Stomach smooth muscle (tissue), 2 donors: ENCODE data around the gene ARHGAP22.
"Not testable (repeated sequence)": the region's sequence is repeated elsewhere in the genome, so short reads cannot be mapped to it uniquely, and the experiment has no call there.

ENCODE experiments used
- H3K27ac ChIP-seq: one replicate; pipeline ENCODE4 v1.7.0; 2013; ENCODE audit warnings: mild to moderate bottlenecking, low read length, inconsistent platforms
- H3K27me3 ChIP-seq, 2 donors: one replicate each; pipeline ENCODE4 v1.7.0; 2013; ENCODE audit warnings: low read length in 2 of 2; ENCODE audit not compliant: insufficient read depth in 2 of 2, control insufficient read depth in 1 of 2
- H3K36me3 ChIP-seq, 2 donors: one replicate each; pipeline ENCODE4 v1.7.0; 2013; ENCODE audit warnings: low read length in 2 of 2; ENCODE audit not compliant: control insufficient read depth in 2 of 2, insufficient read depth in 2 of 2
- H3K4me1 ChIP-seq: one replicate; pipeline ENCODE4 v1.7.0; 2013; ENCODE audit warnings: low read length; ENCODE audit not compliant: control insufficient read depth, insufficient read depth
- H3K4me3 ChIP-seq, 2 donors: one replicate each; pipeline ENCODE4 v1.7.0; 2013; ENCODE audit warnings: low read length in 2 of 2
- H3K9ac ChIP-seq, 2 donors: one replicate each; pipeline ENCODE4 v1.7.0; 2013; ENCODE audit warnings: low read length in 2 of 2, mild to moderate bottlenecking in 1 of 2
- H3K9me3 ChIP-seq, 2 donors: one replicate each; pipeline ENCODE4 v1.7.0; 2013; ENCODE audit warnings: low read length in 2 of 2; ENCODE audit not compliant: control insufficient read depth in 2 of 2
- donor health status: healthy.
- donor health status: Pancreatic carcinoma.

Gene ARHGAP22

GRCh38 chr10:48604991-48605508 is at the start of gene ARHGAP22:
Gene ARHGAP22, minus strand, starts transcription at chr10:48605073. Its CDS starts 277 bp downstream, at chr10:48604796.
- Histone ChIP-seq H3K36me3 (no peaks in the 10 kb centered on the region), H3K4me1 (peaks cover 25% of the 10 kb centered on the region), H3K4me3 (peak within 1 kb of the TSS; percentile 27 to 71), H3K27me3 (peaks cover 13 to 16% of the 10 kb centered on the region in 2 donors), H3K9ac (peak within 1 kb of the TSS in 1 of 2 donors; percentile 28), H3K9me3 (no peaks in the 10 kb centered on the region), H3K27ac (no peak within 1 kb of the TSS)

GRCh38 chr10:48653944-48654698 is 49.2 kb upstream of the ARHGAP22 start:
- peaks cover 4 to 7% of the 10 kb centered on the region in 2 donors for H3K27me3 ChIP-seq
- H3K27ac ChIP-seq, result no peak overlapping the region
- no peak overlapping the region for H3K4me3 ChIP-seq
- no peaks in the 10 kb centered on the region for H3K36me3 ChIP-seq
- no peak overlapping the region for H3K9ac ChIP-seq
- H3K4me1 ChIP-seq, result peaks cover 15% of the 10 kb centered on the region
- H3K9me3 ChIP-seq, result no peaks in the 10 kb centered on the region

- peaks cover 4 to 5% of the 10 kb centered on the region in 2 donors for H3K27me3 ChIP-seq
- peaks cover 15% of the 10 kb centered on the region for H3K4me1 ChIP-seq
- H3K9ac ChIP-seq, result no peak overlapping the region
- no peaks in the 10 kb centered on the region for H3K36me3 ChIP-seq
- H3K27ac ChIP-seq, result no peak overlapping the region
- no peak overlapping the region for H3K4me3 ChIP-seq
- no peaks in the 10 kb centered on the region for H3K9me3 ChIP-seq
These were observed 48.5 kb upstream of the ARHGAP22 start for GRCh38 chr10:48653347-48653746.

DNA sequence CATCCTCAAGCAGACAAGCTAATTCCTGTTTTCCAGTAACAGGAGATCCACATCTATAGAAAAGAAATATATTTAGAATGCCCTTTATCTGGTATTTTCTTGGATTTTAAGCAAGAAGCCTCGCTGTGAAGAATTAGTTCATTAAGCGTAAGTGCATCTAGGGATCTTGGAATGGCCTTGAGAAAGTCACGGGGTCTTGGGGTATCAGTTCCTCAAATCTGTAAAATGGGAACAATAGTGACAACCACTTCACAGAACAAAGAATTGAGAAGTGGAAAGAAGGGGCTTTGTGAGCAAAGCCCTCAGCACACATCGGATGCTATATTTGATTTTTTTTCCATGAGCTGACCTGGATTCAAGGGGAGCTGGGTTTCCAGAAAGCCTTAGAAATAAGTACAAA is 47.5 kb upstream of the ARHGAP22 start:
- Histone ChIP-seq H3K9ac (no peak overlapping the region), H3K4me1 (peaks cover 15% of the 10 kb centered on the region), H3K9me3 (no peaks in the 10 kb centered on the region), H3K36me3 (no peaks in the 10 kb centered on the region), H3K27ac (no peak overlapping the region), H3K27me3 (peaks cover 4 to 5% of the 10 kb centered on the region in 2 donors), H3K4me3 (no peak overlapping the region)

DNA sequence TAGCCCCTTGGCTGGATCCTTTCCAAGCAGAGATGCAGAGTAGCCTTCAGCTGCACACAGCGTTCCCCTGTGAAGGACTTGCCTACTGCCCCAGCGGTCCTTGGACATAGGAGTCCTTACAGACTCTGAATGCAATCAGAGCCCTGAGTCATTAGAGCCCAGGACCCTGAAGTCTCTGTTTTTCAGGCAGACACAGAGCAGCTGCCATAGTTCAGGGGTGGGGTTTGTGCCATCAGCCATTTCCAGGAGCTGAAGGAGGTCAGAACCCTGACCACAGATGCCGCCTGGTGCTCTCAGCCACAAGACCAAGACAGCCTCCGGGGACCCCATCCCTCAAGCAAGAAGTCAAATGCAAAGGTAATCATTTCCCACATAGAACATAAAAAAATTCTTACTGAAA is 47.0 kb upstream of the ARHGAP22 start:
- Histone ChIP-seq H3K4me3 (no peak overlapping the region), H3K27ac (no peak overlapping the region), H3K9ac (no peak overlapping the region), H3K36me3 (no peaks in the 10 kb centered on the region), H3K9me3 (no peaks in the 10 kb centered on the region), H3K27me3 (peaks cover under 1 to 3% of the 10 kb centered on the region in 2 donors), H3K4me1 (peaks cover 13% of the 10 kb centered on the region)

GRCh38 chr10:48651293-48651692 is 46.4 kb upstream of the ARHGAP22 start:
- Histone ChIP-seq H3K4me3 (no peak overlapping the region), H3K27ac (no peak overlapping the region), H3K9me3 (no peaks in the 10 kb centered on the region), H3K27me3 (no peaks in the 10 kb centered on the region), H3K36me3 (no peaks in the 10 kb centered on the region), H3K9ac (no peak overlapping the region), H3K4me1 (peaks cover 8% of the 10 kb centered on the region)

DNA sequence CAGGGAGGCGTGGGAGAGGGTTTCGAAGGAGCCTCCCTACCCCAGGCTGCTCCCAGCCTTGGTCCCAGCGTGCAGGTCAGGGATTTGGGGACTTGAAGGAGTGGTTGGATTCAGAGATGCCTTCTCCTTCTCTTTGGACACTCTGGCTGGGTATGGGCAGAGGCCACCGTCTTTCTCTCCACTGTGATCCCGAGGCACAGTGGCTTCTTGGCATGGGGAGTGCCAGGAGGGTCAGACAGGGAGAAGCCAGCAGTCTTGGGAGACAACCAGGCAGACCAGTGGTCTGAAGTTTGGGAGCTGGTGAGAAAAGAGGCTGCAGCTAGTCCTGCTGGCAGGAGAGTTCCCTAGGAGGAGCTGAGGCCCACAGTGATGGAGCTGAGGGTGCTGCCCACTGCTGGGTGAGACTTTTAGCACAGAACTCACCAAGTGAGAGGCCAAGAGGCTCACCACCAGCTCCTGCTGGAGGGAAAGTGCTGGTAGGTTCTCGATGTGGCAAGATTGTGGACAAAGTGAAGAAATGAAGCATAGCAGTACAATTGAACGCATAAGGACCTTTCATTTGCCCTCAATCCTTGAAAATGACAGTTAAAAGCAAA is 44.6 kb upstream of the ARHGAP22 start:
- H3K27me3 ChIP-seq, result no peaks in the 10 kb centered on the region
- no peaks in the 10 kb centered on the region for H3K36me3 ChIP-seq
- H3K9me3 ChIP-seq, result no peaks in the 10 kb centered on the region
- no peak overlapping the region for H3K27ac ChIP-seq
- no peak overlapping the region for H3K9ac ChIP-seq
- H3K4me3 ChIP-seq, result no peak overlapping the region
- no peaks in the 10 kb centered on the region for H3K4me1 ChIP-seq

GRCh38 chr10:48648172-48648942 is 43.5 kb upstream of the ARHGAP22 start:
- Histone ChIP-seq H3K27me3 (no peaks in the 10 kb centered on the region), H3K9me3 (no peaks in the 10 kb centered on the region), H3K9ac (no peak overlapping the region), H3K4me3 (no peak overlapping the region), H3K4me1 (no peaks in the 10 kb centered on the region), H3K27ac (no peak overlapping the region), H3K36me3 (no peaks in the 10 kb centered on the region)

DNA sequence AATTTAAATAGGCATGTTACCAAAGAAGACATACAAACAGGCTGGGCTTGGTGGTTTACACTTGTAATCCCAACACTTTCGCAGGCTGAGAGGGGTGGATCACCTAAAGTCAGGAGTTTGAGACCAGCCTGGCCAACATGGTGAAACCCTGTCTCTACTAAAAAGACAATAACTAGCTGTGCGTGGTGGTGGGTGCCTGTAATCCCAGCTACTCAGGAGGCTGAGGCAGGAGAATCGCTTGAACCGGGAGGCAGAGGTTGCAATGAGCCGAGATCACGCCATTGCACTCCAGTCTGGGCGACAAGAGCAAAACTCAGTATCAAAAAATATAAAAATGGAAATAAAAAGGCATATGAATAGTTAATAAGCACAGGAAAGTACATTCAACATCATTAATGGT is 42.2 kb upstream of the ARHGAP22 start:
- H3K27me3 ChIP-seq, H3K4me3 ChIP-seq, H3K27ac ChIP-seq, H3K9me3 ChIP-seq, H3K4me1 ChIP-seq, H3K36me3 ChIP-seq, H3K9ac ChIP-seq: not testable (repeated sequence)

DNA sequence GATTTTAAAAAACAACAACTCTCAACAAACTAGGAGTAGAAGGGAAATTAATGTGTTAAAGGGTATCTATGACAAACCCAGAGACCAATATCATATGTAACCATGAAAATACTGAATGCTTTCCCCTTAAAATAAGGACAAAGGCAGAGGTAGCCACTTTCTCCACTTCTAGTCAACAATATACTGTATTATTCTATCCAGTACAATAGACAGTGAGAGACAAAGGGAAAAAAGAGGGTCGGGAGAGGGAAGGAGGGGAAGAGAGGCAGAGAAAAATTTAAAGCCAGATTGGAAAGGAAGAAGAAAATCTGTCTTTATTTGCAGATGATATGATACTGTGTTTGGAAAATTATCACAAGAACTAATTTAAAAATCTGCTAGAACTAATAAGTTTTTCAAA is 40.7 kb upstream of the ARHGAP22 start:
- H3K9ac ChIP-seq, result no peak overlapping the region
- no peaks in the 10 kb centered on the region for H3K4me1 ChIP-seq
- no peak overlapping the region for H3K27ac ChIP-seq
- no peaks in the 10 kb centered on the region for H3K27me3 ChIP-seq
- no peaks in the 10 kb centered on the region for H3K36me3 ChIP-seq
- no peak overlapping the region for H3K4me3 ChIP-seq
- no peaks in the 10 kb centered on the region for H3K9me3 ChIP-seq
